HG02943 (cell line): Measurements from ENCODE around the gene FER.
"Not testable (repeated sequence)": the region's sequence is repeated elsewhere in the genome, so short reads cannot be mapped to it uniquely, and the experiment has no call there.

Experiments used
- ATAC-seq: cut with Tn5 transposase; IDR thresholded peaks from one replicate; pipeline ENCODE4 v1.9.1; 2021; ENCODE audit warnings: mild to moderate bottlenecking, low read depth, moderate library complexity; ENCODE audit not compliant: unreplicated experiment

Gene FER

DNA sequence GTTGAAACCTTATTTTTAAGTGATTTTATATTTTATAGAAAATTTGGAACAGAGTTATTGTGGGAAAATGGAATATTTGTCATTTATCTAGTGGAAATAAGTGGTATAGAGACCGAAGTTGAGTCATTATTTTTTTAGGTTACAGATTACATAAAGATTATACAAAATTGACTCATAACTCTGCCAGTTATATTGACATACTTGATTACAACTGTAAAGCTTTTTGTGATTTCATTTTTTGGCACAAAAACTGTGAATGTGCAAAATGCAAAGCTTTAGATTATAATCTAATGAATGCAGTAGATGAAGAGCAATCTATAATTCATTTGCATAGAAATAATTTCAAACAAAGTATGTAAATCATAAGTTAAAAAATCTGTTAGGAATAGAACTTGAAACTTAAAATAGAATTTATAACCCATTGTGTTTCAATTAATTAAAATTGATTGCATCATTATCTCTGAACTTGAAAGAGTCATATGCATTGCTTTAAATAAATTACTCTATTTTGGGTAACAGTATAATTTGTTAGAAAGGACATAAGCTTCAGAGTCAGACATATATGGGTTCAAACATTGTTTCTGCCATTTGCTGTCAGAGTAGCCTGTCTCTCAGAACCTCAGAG, 280.4 kb downstream of the FER start:
- no peak for ATAC-seq

DNA sequence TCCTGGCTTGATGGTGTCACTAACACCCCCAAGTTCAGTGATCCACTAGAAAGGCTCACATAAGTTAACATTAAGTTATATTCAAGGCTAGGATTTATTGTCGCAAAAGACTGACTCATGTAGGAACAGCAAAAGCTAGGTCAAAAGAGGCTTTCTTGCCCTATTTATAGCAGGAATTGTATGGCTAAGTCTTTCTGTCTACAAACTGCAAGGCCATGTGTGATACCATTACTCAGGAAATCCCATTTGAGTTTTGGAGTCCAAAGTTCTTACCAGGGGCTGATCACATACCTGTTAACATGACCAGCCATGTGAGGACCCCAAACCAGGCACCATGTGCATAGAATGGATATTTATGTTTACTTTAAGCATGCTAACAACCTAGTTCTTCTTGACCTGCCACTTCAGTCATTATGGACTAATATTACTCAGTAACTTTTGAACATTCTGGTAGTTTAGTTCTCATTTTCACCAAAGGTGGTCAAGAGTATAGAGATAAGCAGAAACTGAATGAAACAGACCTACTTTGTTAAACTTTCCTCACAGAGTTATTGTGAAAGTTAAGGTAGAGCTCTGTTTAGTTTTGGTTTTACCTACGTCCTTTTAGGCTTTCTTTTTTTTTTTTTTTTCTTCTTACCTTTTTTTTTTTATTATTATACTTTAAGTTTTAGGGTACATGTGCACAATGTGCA, 281.1 kb downstream of the FER start:
- peak; percentile 75 for ATAC-seq

DNA sequence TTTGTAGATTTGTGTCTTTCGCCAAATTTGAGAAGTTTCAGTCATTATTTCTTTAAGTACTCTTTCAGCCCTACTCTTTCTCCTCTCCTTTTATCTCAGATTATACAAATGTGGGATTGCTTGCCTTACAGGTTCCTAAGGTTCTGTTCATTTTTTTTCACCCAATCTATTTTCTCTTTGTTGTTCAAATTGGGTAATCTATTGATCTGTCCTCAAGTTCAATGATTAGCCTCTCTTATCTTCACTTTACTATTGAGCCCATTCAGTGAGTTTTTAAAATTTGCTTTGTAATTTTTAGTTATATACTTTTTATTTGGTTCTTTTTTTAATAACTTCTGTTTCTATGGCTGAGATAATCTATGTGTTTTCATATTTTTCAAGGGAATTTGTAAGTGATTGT, 282.1 kb downstream of the FER start:
- ATAC-seq, result no peak

DNA sequence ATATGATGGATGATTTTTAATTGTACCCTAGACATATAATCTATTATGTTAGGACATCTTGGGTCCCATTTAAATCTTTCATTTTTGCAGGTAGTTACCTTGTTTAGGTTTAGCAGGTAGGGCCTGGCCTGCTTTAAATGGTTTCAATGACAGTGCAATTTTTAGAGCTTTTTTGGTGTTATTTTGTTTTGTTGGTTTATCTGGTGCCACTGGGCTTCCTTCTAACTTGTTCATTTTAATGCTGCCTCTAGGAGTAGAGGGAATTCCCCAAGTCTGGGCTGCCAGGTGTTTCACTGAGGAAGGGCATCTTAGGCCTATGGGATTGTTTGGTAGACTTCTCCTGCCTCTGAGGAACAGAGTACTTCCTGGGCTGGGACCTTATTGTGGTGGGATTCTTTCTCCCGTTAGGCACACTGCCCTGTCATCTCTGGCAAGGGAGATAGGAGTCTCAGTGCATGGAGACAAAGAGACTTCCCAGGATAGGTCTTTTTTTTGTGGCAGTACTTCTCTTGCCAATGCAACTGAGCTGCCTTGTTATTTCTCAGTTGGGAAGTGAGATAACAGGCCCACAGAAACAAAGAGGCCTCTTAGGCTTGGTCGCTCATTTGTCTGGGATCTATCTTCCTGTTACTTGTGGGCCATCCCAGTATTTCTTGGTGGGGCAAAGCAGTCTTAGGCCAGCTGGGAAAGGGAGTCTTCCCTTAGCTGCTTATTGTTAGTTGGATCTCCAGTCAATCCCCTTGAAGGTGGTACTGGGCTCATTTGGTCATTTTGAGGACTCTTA, 282.9 kb downstream of the FER start:
- ATAC-seq, result no peak

DNA sequence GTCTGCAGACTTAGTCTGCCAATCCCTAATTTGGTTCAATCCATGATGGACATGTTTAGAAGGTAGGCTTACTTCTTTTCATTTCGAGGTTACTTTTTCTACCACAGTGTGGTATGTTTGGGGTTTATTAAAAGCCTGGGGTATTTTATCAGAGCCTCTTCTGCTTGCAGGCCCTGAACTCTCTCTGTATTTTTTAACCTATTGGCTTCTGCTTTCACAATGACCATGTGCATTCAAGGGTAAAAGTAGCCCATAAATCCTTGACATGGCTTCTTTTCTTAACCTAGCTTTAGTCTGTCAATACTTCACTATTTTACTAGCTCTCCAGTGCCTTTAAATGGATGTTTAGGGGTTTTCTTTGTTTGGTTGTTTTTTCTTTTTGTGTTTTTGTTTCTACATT, 286.6 kb downstream of the FER start:
- ATAC-seq, result no peak

DNA sequence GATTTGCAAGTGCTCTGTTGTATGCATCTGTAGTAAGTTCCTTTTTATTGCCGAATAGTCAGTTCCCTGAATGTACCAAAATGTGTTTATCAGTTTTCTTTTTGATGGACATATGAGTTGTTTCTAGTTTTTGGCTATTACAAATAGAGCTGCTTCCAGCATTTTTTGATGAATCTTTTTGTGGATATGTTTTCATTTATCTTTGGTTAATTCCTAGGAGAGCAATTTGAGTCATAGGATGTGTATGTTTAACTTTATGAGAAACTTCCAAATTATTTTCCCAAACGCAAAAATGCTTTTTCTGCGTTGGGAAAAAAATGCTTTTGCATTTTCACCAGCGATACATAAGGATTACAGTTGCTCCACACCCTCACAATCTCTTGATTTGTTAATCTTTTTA, 287.7 kb downstream of the FER start:
- ATAC-seq, result no peak

DNA sequence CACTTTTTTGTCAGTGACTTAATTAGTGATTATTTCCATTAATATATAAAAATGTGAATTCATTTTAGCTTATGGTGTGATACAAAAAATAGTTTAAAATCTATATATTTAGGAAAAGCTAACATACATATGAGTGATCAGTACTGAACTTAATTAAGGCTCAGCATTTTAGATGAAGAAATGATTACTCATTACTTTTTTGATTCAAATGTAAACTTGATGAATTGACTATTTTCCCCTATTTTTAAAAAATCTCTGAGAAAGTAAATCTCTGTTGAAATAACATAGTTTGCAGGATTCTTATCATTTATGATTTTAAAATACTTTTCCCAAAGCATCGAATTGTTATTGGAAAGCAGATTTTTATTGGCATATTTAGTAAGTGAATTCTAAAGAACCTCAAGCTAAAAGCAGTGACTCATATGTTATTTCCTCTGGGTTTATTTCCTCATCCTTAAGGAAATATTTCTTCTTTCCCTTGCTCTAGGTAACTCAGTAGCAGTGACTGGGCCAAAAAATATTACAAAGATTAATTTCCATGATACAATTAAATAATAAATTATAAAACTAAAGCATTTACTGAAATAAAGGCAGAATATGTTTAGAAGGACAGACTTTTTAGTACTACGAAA, 290.6 kb downstream of the FER start:
- no peak for ATAC-seq

DNA sequence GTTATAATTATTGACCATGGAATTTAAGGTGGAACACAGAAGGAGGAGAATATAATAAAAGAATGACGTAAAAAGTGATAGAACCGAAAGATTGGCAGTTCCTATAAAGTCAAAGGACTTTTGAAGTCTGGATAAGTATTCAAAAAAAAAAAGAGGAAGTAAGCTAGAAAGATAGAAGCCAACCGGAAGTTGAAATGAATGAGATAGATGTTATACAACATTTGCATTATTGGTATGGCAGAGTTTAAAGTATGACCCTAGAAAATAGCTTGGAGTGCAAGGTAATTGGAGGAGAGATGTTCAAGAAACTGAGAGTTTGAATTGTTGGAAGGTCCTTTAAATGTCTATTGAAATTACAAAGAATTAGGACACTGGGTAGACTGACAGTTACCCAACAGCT, 293.6 kb downstream of the FER start:
- ATAC-seq, result peak; percentile 76

DNA sequence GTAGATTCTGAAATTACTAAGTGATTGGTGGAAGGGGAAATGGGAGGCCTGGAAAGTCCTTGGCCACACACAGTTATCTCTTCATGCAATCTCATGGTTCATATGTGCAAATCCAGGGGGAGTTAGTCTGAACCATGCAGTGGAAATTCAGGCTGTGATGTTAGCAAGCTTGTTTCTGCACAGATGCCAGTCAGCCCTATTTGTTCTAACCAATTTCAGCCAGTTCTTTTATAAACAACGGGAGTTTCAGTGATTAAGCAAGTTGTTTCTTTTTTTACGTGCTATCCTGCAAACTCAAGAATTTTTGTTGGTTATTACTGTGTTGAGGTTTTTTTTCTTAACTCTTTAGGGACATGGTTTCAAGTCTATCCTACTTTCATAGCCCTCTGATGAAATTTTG, 298.0 kb downstream of the FER start:
- ATAC-seq, result no peak

DNA sequence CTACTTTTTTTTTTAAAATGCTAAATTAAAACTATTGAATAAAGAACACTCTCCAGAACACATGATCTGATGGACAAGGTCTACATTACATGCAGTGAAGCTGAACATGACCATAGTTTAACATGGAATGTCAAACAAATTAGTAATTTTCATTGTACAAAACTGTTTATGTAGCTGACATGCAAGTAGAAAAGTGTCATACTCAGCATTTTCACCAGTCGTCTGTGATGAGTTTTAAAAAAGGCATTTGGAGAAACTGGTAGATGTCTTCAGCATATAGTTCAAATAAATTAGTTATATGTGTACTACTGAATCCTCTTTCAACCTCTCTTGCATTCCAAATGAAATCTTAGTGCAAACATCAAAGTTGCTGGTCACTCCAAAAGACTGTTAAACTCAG, 301.9 kb downstream of the FER start:
- no peak for ATAC-seq

DNA sequence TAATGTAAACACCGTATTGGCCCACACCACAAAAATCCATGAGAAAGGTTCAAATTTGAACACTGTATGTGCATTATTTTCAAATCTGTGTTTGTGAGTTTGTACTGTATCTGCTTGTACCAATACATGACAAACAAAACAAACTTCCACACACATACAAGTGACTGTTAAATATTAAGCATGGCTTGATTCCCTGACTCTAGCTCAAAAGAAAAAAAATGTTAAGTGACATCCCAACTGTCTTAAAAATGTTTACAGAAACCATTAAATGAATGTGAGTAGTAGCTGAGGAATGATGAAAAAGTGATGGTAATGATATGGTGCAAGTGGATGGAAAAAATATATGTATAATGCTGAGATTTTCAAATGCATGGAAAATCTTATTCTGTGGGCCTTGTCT, 302.6 kb downstream of the FER start:
- ATAC-seq, result not testable (repeated sequence)

DNA sequence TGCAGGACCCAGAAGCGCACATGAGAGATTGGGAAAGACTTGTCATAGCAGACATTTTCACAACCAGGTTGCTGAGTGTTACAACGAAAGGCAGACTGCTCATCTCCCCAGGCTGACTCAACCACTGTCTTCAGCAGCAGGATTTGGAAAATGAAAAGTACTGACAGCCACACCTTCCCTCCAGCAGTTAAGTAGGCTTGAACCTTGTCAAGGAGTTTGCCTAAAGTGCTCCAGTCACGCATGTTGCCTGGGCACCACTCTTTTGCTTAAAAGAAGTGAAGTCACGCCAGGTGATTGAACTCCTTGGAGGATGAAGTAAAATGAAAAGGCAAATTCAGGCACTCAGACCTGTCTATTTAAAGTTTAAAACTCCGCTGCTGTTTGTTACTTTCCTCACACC, 304.5 kb downstream of the FER start:
- ATAC-seq, result not testable (repeated sequence)

DNA sequence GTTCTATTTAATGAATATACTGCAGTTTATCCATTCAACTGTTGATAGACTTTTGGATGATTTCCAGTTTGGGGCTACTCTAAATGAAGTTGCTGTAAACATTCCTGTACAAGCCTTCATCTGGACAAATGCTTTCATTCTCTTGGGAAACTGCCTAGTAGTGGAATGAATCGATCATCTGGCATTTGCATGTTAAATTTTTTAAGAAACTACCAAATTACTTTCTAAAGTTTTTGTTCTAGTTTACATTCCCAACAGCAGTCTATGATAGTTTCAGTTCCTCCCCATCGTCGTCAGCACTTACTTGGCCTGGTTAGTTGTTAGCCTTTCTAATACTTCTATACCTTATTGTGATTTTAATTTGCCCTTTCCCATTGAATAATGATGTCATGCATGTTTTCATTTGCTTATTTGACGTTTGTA, 306.3 kb downstream of the FER start:
- ATAC-seq, result no peak

DNA sequence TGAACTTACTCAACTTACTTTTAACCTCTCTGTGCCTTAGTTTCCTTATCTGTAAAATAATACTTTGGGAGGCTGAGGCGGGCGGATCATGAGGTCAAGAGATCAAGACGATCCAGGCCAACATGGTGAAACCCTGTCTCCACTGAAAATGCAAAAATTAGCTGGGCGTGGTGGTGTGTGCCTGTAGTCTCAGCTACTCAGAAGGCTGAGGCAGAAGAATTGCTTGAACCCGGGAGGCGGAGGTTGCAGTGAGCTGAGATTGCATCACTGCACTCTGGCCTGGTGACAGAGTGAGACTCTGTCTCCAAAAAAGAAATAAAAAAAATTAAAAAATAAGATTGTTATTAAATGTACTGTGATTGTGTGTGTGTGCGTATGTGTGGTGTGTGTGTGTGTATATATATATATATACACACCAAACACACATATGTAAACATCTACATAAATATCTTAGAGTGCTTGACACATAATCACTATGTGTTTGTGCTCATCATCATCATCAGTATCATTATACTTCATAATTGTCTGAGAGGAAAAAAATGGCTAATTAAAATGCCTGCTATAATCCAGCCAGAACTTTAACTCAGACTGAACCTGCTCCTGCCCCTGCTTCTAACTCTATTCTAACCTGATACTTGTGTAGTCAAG, 312.8 kb downstream of the FER start:
- no peak for ATAC-seq

DNA sequence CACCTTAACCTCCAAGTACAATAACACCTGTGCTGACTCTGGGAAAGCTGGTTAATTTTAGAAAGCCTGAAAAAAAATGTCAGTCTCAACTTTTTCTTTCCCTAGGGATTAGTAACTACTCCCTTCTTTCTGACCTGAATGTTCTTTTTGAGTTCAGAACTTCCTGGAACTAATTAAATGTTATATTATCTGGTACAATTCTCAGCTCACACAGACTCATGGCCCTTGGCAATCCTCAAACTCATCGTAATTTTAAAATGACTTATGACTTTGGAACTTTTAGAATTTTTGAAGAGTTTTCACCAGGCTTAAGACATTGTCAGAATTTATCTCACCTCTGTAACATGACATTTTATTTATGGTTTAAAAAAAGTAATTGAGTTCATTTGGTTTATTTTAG, 315.0 kb downstream of the FER start:
- no peak for ATAC-seq

DNA sequence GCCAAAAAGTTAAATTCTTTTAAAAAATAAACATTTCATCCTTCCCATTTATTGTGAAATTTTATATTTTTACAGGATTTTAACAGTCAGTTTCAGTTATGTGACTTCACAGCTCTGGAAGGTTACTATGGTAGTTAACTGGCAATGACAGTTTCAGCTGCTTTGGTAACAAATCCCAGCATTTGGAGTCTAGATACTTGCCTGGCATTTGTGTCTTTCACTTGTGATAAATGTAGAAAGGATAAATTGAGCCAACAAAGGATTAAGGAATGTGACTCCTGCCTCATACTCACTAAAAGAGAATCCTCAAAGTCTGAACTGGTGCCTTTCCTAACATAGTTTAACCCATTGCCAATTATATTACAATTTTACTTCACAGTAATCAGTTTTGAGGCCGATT, 315.5 kb downstream of the FER start:
- ATAC-seq, result no peak

DNA sequence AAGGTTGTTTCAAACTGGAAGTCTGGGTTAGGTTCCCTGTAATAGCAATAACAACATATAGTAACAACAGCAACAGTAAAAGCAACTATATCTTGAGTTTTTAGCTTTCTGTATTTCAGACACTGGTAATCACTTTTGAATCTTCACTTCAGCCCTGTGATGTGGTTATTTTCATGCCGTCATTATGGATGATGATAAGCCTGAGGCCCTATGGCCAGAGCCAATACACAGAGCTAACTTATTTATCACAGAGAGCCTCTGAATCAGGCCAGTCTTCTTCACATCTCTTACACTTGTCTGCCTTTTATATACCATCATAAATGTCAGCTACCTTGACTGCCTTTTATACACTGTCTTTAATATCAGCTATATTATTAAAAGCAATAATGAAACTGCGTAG, 329.0 kb downstream of the FER start:
- no peak for ATAC-seq

DNA sequence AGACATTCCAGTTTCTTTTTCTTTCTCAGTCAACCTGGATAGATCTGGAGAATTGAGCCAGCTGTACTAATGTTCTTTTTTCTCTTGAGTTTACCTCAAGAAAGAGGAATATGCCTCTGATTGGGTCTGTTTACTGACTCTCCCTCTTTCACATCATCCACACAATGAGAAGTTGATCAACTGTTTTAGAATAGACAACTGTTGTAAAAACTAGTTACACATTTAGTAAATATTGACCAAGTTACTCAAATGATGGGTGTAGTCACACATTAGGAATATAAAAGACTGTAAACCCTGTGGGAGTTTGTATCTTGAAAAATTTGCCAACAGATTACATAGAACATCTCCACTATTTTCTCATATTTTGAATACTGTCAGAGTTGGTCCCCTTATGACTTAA, 330.8 kb downstream of the FER start:
- no peak for ATAC-seq

DNA sequence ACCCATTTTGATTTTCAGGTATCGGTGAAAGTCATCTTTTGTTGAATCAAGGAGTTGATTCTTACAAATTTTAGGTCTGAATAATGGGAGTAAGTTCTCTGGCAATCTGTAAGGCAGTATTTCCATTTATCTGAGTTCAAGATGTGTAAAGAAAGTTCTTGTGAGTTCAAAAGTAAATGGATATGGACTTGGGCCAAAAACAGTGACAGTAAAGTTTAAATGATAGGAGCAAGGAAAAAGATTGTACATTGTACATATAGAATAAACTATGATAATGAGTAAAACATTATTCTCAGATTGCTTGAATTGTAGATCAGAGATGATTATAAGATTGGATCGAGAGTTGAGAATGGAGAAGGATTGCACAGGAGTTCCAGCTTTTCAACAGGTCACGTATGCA, 332.8 kb downstream of the FER start:
- no peak for ATAC-seq

DNA sequence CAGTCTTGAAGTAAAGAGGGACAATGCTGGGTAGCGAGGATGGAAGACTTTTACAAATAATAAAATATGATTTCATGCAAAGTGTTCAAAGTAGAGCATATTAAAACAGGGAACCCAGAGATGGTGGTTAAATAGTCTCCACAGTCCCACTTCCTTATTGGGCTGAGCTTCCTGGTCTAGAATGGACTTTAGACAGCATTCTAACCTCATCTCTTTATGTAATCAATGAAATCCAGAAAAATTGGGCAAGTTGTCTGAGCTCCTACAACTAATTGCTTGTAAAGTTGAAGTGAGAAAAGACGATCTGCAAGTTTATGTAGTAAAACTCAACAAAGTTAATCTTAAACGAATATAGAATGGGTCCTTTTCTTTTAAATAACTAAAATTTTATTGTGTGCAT, 333.2 kb downstream of the FER start:
- ATAC-seq, result no peak

DNA sequence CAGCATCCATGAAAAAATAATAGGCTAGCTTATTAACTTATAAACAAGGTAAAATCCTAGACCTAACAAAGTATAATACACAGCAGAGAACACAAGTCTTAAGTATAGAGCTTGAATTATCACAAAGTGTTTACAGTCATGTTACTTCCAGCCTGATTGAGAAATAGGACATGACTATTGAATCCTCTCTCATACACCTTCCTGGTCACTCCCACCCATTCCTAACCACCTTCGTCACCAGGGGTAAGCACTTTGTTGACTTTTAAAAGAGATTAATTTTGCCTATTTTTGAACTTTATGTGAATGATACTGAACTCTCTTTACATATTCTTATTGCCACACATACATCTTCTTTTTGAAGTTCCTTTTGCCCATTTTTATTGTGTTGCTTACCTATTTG, 336.2 kb downstream of the FER start:
- ATAC-seq, result no peak
